22Rv1 (cell line): ENCODE results near the gene KRTAP10-11.

Experiments used
- H3K27ac ChIP-seq: fragments of 450-650 bp; 2 replicates; pipeline ENCODE4 v1.5.1; 2017
- ZFX ChIP-seq: fragments of 450-650 bp; IDR thresholded peaks from 2 replicates; pipeline ENCODE4 v1.6.1; 2017; ENCODE audit warnings: antibody characterized with exemption, borderline replicate concordance
- TF ChIP-seq, protein P1 (sequence below): fragments of 450-650 bp; IDR thresholded peaks from 2 replicates; pipeline ENCODE4 v1.5.1; 2017; ENCODE audit warnings: mild to moderate bottlenecking

The KRTAP10-11 gene

DNA sequence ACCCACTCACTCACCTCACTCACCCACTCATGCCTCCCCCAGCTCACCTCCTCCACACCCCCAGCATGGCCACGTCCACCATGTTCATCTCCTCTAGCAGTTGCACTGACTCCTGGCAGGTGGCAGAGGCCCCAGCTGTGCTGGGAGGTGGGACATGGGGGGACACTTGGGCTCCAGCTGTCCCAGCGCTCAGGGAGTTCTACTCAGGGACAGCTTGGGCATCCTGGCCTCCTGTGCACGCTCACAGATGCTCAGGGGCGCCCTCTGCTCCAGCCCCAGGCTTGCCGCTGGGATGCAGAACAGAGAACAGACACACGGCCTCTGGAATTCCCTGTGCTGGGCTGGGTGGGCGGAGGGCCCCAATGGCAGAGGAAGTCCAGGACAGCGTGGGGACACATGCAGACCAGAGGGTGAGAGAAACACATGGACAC lies 29.1 kb upstream of the KRTAP10-11 start:
- no peak overlapping the region for H3K27ac ChIP-seq
- TF ChIP-seq ZFX = no peak
- TF ChIP-seq, protein P1, sequence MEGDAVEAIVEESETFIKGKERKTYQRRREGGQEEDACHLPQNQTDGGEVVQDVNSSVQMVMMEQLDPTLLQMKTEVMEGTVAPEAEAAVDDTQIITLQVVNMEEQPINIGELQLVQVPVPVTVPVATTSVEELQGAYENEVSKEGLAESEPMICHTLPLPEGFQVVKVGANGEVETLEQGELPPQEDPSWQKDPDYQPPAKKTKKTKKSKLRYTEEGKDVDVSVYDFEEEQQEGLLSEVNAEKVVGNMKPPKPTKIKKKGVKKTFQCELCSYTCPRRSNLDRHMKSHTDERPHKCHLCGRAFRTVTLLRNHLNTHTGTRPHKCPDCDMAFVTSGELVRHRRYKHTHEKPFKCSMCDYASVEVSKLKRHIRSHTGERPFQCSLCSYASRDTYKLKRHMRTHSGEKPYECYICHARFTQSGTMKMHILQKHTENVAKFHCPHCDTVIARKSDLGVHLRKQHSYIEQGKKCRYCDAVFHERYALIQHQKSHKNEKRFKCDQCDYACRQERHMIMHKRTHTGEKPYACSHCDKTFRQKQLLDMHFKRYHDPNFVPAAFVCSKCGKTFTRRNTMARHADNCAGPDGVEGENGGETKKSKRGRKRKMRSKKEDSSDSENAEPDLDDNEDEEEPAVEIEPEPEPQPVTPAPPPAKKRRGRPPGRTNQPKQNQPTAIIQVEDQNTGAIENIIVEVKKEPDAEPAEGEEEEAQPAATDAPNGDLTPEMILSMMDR = no peak

DNA sequence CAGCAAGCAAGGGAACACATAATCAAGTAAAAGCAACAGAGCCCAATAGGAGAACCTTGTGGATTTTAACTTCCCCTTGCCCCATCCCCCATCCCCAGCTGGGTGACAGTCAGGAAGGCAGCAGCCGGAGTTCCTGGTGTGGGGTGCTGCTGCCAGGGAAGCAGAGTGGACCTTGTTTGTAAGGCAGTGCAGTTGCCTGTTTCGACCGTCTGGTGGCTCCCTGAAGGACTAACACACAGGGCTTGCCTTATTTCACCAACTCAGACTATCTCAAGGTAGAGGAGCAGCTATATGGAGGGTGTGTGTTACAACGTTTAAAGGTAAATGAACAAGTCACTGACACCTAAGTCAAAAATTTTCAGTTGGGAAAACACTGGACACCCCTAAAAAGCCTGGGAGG lies 27.7 kb upstream of the KRTAP10-11 start:
- no peak overlapping the region for H3K27ac ChIP-seq
- no peak for TF ChIP-seq ZFX
- TF ChIP-seq, protein P1 = no peak

DNA sequence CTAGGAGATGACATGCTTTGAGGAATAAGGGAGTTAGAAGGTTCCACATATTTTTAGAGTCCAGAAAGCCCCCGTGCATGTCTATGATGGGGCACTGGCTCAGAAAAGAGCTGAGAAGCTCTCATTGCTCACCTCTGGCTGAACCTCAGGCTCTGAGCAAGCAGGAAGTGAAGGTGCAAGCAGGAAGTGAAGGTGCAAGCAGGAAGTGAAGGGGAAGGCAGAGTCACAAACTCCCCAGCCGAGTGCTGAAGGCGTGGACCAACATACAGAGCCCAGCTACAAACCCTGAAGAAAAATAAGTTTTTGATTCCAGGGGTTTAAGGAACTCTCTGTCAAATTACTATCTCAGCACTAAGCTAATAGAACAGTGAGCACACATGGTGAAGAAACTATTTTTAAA lies 27.3 kb upstream of the KRTAP10-11 start:
- no peak overlapping the region for H3K27ac ChIP-seq
- TF ChIP-seq ZFX = no peak
- TF ChIP-seq, protein P1 = no peak

DNA sequence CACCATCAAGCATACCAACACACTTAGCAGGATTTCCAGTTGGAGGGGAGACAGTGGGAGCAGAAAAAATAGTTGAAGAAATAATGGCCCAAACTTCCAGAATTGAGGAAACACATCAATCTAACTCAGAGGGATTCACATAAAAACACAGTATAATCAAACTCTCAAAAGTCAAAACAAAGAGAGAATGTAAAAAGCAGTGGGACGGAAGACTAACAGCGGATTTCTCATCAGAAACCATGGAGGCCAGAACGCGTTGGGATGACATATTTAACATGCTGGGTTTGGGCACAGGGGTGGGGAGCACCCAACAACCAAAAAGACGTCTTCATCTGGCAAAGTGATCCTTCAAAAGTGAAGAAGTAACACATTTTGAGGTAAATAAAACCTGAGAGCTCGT lies 26.3 kb upstream of the KRTAP10-11 start:
- H3K27ac ChIP-seq = no peak overlapping the region
- TF ChIP-seq, protein P1 = no peak
- TF ChIP-seq ZFX = no peak

DNA sequence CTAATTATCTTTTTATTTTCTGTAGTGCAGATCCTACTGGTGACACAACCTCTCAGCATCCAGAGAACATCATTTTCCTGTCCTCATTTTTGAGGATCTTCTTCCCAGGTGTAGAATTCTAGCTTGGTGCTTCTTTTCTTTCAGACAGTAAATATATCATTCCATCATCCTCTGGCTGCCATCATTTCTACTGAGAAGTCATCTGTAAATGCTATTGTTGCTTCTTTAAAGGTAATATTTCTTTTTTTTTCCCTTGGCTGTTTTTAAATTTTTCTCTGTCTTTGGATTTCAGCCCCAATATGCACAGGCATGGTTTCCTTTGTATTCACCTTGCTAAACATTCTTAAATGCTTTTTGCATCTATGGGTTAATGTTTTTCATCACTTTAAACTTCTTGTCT lies 22.6 kb upstream of the KRTAP10-11 start:
- H3K27ac ChIP-seq = no peak overlapping the region
- TF ChIP-seq, protein P1 = no peak
- no peak for TF ChIP-seq ZFX

DNA sequence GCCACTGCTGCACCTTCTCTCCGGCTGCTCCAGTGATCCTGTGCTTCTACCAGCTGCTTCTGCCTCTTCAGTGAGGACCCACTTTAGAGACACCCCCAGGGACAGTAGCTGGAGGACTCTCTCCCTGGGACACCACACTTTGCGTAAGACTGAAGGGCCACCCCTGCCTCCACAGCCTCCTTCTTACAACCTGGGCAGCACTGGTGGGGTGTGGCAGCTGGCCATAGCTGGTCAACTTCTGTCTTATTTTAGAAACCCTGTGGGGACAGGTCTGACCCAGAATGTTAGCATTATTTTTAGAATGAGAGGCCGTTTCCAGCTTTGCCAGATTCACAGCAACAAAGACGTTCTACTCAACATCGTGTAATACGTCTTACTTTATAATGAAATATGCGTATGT lies 20.5 kb upstream of the KRTAP10-11 start:
- no peak overlapping the region for H3K27ac ChIP-seq
- TF ChIP-seq ZFX = no peak
- TF ChIP-seq, protein P1 = no peak

DNA sequence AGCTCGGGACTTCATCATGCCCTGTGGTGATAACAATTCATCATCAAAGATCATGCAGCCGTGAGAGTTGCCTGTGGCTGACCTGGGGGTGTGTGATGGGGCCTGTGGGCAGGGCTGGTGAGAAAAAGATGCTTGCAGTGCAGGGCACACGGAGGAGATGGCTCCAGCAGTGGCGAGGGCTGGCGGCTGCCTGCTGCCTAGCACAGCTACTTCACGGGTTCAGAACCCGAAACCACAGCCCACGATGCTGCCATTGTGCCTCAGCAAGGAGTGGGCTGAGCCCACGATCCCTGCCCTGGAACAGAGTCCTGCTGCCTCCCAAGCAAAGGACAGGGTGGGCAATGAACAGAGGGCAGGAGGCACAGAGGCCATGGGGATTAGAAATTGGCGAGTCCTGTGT lies 20.0 kb upstream of the KRTAP10-11 start:
- no peak overlapping the region for H3K27ac ChIP-seq
- TF ChIP-seq, protein P1 = no peak
- no peak for TF ChIP-seq ZFX
